ENCODE results near the gene KDF1.
"Not testable (repeated sequence)": the region's sequence is repeated elsewhere in the genome, so short reads cannot be mapped to it uniquely, and the experiment has no call there.

Gene KDF1

GRCh38 chr1:26994020-26994786, 33.9 kb upstream of the KDF1 start:
- no peak for DNase-seq

- DNase-seq, result peak; percentile 83
Measured at GRCh38 chr1:26993237-26994019, 33.2 kb upstream of the KDF1 start, which contains the start of gene TRNP1. TSS of gene TRNP1 (plus strand) at chr1:26993692. CDS start at chr1:26993787, 95 bp downstream.

- DNase-seq, result no peak
Measured at GRCh38 chr1:26991310-26992116, 31.2 kb upstream of the KDF1 start.

- DNase-seq, result not testable (repeated sequence)
Measured at GRCh38 chr1:26989403-26990109, 29.3 kb upstream of the KDF1 start.

DNA sequence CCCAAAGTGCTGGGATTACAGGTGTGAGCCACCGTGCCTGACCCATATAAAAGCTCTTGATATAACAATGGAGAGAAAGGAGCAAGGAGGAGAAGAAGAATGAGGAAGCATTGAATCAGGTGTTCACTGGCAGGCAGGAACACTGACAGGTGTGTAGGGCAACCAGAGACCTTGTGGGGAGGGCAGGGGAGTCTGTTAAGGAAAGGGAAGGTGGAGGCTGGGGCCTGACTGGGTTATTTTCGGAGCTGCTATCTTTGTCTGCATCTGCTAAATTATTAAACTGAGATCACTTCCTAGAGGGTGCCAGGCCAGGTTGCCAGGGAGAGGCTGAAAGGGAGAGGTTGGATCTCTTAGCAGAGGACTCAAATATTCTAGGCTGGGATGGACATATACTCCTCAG, 26.4 kb upstream of the KDF1 start:
- DNase-seq, result no peak

- DNase-seq, result no peak
Measured at GRCh38 chr1:26984291-26984690, 24.0 kb upstream of the KDF1 start.

- no peak for DNase-seq
Measured at GRCh38 chr1:26983863-26984262, 23.6 kb upstream of the KDF1 start.

GRCh38 chr1:26981146-26981846, 21.0 kb upstream of the KDF1 start:
- no peak for DNase-seq

DNA sequence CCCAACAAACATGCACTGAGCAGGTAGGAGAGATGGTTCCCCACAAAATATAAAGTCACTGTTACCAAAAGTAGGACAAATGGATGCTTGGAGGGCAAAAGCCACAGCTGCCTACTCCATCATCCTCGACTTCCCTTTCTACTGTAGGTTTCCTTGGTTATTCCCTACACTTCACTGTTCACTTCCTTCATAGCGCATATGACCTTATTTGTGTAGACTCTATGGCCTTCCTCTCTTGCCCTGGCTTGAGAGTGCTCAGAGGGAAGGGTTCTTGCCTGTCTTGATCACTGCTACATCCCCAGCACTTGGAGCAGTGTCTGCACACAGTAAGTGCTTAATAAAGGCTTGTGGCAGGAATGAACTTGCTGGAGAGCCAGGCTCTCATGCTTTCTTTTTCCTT, 18.6 kb upstream of the KDF1 start:
- DNase-seq, result no peak

GRCh38 chr1:26976621-26977510, 16.6 kb upstream of the KDF1 start:
- no peak for DNase-seq

DNA sequence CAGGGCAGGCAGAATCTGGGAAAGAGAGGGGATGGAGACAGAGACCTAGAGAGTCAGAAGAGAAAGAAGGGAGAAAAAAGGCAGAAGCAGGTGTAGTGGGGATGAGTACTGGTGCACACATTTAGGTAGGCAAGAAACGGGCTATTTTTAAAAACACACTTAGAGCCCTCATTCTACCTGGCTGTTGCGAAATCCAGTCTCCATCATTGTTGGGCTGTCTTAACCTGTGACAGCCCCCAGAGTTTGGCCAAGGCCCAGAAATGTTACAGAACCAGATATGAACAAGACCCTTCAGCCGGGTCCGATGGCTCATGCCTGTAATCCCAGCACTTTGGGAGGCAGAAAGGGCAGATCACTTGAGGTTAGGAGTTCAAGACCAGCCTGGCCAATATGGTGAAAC, 12.6 kb upstream of the KDF1 start:
- no peak for DNase-seq

DNA sequence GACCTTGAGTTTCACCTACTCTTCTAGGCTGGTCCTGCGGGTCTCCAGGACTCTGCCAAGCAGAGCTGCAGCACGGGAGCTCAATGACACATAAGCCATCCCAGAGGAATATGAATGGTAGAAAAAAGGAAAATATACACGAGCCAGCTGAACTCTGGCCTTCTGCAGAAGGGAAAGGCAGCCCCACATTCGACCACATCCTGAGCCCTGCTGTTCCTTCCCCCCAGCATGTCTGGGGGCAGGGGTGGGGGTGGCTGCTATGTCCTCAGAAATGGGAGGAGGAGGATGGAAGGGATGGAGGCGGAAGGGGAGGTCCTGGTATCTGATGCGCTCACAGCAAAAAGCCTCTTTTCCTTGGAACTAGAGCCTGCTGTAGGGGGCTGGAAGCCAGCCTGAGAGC, 12.1 kb upstream of the KDF1 start:
- no peak for DNase-seq

GRCh38 chr1:26971590-26971989, 11.3 kb upstream of the KDF1 start:
- DNase-seq, result no peak

DNA sequence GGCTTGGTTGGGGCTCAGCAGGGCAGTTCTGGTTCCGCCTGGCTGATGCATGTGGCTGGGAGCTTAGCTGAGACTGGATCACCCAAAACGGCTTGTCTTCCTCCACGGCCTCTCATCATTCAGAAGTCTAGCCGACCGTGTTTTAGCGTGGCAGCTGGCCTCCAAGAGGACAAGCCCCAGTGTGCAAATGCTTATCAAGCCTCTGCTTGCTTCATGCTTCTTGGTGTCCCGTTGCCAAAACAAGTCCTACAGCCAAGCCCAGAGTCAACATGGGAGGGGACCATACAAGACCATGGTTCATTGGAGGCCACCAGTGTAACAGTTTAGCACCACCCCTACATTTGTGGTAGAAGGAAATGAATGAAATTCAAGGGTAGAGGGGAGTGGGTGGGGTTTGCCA, 10.5 kb upstream of the KDF1 start:
- DNase-seq, result no peak

GRCh38 chr1:26965628-26966027, 5.4 kb upstream of the KDF1 start:
- DNase-seq, result no peak

GRCh38 chr1:26965213-26965612, 4.9 kb upstream of the KDF1 start:
- DNase-seq, result no peak

DNA sequence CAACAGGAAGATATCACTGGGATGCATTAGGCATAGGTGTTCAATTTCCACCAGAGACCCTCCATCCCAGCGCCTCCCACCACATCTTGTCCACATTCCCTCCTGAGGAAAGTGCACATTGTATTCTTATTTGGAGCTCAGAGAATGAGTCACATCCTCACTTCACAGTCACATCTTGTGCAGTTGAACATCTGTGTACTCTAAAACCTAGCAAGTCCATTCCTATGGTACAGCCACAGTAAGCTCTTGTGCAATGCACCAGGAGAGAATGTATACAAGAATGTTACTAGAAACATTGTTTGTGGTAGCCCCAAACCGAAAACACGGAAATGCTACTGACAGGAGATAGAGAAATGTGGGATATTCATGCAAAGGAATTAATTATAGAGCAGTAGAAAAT, 1.6 kb upstream of the KDF1 start:
- no peak for DNase-seq

DNA sequence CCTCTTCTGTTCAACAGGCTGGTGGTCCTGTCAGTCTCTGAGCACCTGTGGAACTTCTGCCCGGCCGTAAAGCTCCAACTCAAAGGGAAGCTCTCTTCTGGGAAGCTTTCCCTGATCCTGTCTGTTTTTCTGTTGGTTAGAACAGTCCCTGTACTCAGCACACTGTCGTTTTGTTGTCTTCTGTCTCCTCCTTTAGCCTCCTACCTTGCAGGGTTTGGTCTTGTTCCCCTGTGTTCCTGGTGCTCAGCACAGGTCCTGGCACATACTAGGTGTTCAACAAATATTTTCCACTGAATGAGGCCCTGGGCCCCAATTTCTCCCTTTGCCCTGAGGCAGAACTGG, 328 bp upstream of the KDF1 start:
- no peak for DNase-seq

DNA sequence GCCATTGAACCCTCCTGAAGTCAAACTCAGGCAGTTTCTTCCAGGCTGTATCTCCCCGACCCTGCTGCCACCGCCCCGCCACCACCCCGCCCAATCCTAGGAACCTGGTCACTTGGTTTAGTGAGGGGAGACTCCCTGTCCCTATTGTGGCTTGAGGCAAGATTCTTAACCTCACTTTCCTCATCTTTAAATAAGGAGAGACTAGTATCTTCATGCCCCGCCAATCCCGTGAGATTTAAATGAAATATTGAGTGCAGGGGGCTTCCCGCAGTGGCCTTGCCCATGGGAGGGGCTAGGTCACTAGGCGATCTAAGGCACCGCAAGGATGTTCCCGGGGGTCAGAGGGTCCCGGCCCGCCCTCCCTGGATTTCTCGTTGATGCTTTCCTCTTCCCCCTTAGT, 998 bp downstream of the KDF1 start:
- DNase-seq, result no peak

DNA sequence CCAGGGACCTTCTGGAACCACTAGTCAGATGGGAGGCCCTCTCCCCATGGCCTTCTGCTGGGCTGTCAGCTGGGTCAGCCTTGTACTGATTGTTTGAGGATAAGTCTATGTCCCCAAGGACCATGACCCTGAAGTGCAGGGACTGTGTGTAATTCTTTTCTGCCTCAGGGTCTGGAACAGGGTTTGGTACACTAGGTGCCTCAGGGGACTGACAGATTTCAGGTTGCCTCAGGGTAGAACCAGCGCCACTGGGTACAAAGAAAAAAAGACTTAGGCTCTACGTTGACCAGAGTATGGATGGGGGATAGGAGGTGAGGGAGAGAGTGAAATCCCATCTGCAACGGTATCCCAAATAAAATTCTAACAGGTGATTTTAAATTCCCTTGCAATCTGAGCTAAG, 3.0 kb downstream of the KDF1 start:
- DNase-seq, result no peak

- no peak for DNase-seq
Measured at GRCh38 chr1:26956321-26956720, 3.9 kb downstream of the KDF1 start.

Measured in activated CD8-positive, alpha-beta memory T cell treated with anti-CD3 and anti-CD28 coated beads, Interleukin-2, amount 50 U/mL, for 48 hours (primary cell).